SK-N-SH treated with all-trans-retinoic acid at 6 μM for 48 hours (cell line): ENCODE measurements around the gene PRPF4.

Source experiments
- ARNTL ChIP-seq: fragments of 450-650 bp; formaldehyde crosslinking; IDR thresholded peaks from 2 replicates; pipeline ENCODE4 v1.5.0; 2020; ENCODE audit warnings: low read depth, mild to moderate bottlenecking, moderate library complexity, borderline replicate concordance
- CSDC2 ChIP-seq: fragments of 250-450 bp; sonication (Bioruptor Pico); IDR thresholded peaks from 2 replicates; pipeline ENCODE4 v1.5.0; 2020; ENCODE audit warnings: mild to moderate bottlenecking, moderate library complexity
- OSR1 ChIP-seq: fragments of 250-450 bp; sonication (Bioruptor Pico); IDR thresholded peaks from 2 replicates; pipeline ENCODE4 v1.8.0; 2022; ENCODE audit warnings: moderate library complexity, mild to moderate bottlenecking, inconsistent platforms
- PPARA ChIP-seq: fragments of 250-450 bp; sonication (Bioruptor Pico); IDR thresholded peaks from 2 replicates; pipeline ENCODE4 v1.5.0; 2020; ENCODE audit warnings: mild to moderate bottlenecking, borderline replicate concordance
- RARB ChIP-seq: fragments of 250-450 bp; sonication (Bioruptor Pico); IDR thresholded peaks from 2 replicates; pipeline ENCODE4 v1.8.0; 2021; ENCODE audit warnings: mild to moderate bottlenecking, moderate library complexity
- TOX ChIP-seq: fragments of 250-450 bp; sonication (Bioruptor Pico); IDR thresholded peaks from 2 replicates; pipeline ENCODE4 v1.8.0; 2021; ENCODE audit warnings: mild to moderate bottlenecking, moderate library complexity, borderline replicate concordance
- ZC3H10 ChIP-seq: fragments of 250-450 bp; sonication (Bioruptor Pico); IDR thresholded peaks from 2 replicates; pipeline ENCODE4 v1.5.1; 2021; ENCODE audit warnings: mild to moderate bottlenecking, moderate library complexity
- ZFP3 ChIP-seq: fragments of 250-450 bp; sonication (Bioruptor Pico); IDR thresholded peaks from 2 replicates; pipeline ENCODE4 v1.5.0; 2020; ENCODE audit warnings: mild to moderate bottlenecking, moderate library complexity
- ZFP30 ChIP-seq: fragments of 450-650 bp; formaldehyde crosslinking; IDR thresholded peaks from 2 replicates; pipeline ENCODE4 v1.5.0; 2022; ENCODE audit warnings: mild to moderate bottlenecking, moderate library complexity
- ZNF565 ChIP-seq: fragments of 450-650 bp; formaldehyde crosslinking; conservative IDR thresholded peaks from 2 replicates; pipeline ENCODE4 v1.5.0; 2020; ENCODE audit warnings: low read depth, mild to moderate bottlenecking, moderate library complexity
- ZNF70 ChIP-seq: fragments of 450-650 bp; formaldehyde crosslinking; IDR thresholded peaks from 2 replicates; pipeline ENCODE4 v1.5.0; 2020; ENCODE audit warnings: mild to moderate bottlenecking, moderate library complexity
- ZNF8 ChIP-seq: fragments of 450-650 bp; formaldehyde crosslinking; IDR thresholded peaks from 2 replicates; pipeline ENCODE4 v1.5.0; 2020; ENCODE audit warnings: mild to moderate bottlenecking, moderate library complexity
- TF ChIP-seq, protein P1 (sequence below): fragments of 250-450 bp; sonication (Bioruptor Pico); IDR thresholded peaks from 2 replicates; pipeline ENCODE4 v1.8.0; 2020; ENCODE audit warnings: mild to moderate bottlenecking, moderate library complexity, borderline replicate concordance
- TF ChIP-seq, protein P2 (sequence below): fragments of 250-450 bp; sonication (Bioruptor Pico); IDR thresholded peaks from 2 replicates; pipeline ENCODE4 v1.5.1; 2020; ENCODE audit warnings: low read depth, mild to moderate bottlenecking, moderate library complexity

DNA sequence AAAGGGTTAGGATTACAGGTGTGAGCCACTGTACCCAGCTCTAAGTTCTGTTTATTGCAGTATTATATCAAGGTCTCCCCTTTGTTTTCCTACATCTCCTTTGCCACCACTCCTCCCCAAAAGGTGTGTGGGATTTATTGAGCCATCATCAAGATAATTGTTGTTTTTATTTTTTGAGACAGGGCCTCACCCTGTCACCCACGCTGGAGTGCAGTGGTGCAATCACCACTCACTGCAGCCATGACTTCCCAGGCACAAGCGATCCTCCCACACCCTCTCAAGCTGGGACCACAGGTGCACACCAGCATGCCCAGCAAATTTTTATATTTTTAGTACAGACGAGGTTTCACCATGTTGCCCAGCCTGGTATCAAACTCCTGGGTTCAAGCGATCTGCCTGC lies 29.6 kb upstream of the PRPF4 start:
- no peak for TF ChIP-seq TOX (CRISPR knock-in tag)
- no peak for TF ChIP-seq OSR1
- TF ChIP-seq CSDC2, result no peak
- TF ChIP-seq ZFP3, result no peak
- TF ChIP-seq, protein P1, sequence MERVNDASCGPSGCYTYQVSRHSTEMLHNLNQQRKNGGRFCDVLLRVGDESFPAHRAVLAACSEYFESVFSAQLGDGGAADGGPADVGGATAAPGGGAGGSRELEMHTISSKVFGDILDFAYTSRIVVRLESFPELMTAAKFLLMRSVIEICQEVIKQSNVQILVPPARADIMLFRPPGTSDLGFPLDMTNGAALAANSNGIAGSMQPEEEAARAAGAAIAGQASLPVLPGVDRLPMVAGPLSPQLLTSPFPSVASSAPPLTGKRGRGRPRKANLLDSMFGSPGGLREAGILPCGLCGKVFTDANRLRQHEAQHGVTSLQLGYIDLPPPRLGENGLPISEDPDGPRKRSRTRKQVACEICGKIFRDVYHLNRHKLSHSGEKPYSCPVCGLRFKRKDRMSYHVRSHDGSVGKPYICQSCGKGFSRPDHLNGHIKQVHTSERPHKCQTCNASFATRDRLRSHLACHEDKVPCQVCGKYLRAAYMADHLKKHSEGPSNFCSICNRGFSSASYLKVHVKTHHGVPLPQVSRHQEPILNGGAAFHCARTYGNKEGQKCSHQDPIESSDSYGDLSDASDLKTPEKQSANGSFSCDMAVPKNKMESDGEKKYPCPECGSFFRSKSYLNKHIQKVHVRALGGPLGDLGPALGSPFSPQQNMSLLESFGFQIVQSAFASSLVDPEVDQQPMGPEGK, result no peak
- no peak for TF ChIP-seq PPARA (CRISPR knock-in tag)
- TF ChIP-seq ZNF8 (CRISPR knock-in tag), result no peak
- TF ChIP-seq, protein P2, sequence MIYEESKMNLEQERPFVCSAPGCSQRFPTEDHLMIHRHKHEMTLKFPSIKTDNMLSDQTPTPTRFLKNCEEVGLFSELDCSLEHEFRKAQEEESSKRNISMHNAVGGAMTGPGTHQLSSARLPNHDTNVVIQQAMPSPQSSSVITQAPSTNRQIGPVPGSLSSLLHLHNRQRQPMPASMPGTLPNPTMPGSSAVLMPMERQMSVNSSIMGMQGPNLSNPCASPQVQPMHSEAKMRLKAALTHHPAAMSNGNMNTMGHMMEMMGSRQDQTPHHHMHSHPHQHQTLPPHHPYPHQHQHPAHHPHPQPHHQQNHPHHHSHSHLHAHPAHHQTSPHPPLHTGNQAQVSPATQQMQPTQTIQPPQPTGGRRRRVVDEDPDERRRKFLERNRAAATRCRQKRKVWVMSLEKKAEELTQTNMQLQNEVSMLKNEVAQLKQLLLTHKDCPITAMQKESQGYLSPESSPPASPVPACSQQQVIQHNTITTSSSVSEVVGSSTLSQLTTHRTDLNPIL (CRISPR knock-in tag), result no peak
- TF ChIP-seq ZFP30, result no peak
- TF ChIP-seq ZC3H10 (CRISPR knock-in tag), result no peak
- TF ChIP-seq RARB (CRISPR knock-in tag), result no peak
- TF ChIP-seq ZNF565 (CRISPR knock-in tag), result no peak
- TF ChIP-seq ARNTL (CRISPR knock-in tag), result no peak
- TF ChIP-seq ZNF70 (CRISPR knock-in tag), result no peak
